ENCODE data around the gene SYNJ2. TPM values are rescaled to one million over a fixed set of nuclear protein-coding genes. Genes with fewer than 3 reads are reported as not detected.

SYNJ2 gene
- total and polyA plus RNA-seq, 2 donors from 2014 or later, result 1.7 to 15.8 TPM

DNA sequence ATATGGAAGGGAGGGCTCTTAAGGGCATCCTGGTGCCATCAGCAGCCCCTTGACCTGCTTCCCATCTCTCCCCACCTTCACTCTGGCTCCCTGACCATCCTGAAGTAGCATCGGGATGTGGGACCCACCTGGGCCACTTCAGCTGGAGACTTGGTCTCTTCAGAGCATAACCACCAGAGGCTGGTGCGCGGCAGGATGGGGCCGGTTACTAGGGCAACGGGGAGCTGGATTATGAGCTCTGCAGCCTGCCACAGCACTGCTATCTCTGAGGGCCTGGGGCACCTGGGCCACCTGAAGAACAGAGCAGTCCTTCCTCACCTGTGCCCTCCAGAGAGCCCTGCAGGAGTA lies 79.7 kb downstream of the SYNJ2 start:
- FAIRE-seq, result no peak
- Histone ChIP-seq H3K4me3 (ENCODE audit: low read length in 3 of 3) (no peak overlapping the region), H3K27ac (ENCODE audit: low read depth in 2 of 2, low read length in 2 of 2) (no peak overlapping the region), H3K27me3 (ENCODE audit: control insufficient read depth, insufficient read depth, low read length) (no peaks in the 10 kb centered on the region), H3K36me3 (ENCODE audit: control insufficient read depth in 2 of 3, insufficient read depth in 3 of 3, low read length in 3 of 3) (no peaks in the 10 kb centered on the region), H3K9me3 (ENCODE audit: control insufficient read depth in 2 of 3, insufficient read depth in 1 of 3, low read length in 3 of 3) (no peaks in the 10 kb centered on the region), H3K9ac (ENCODE audit: low read length in 3 of 3) (no peak overlapping the region), H3K4me1 (ENCODE audit: control insufficient read depth in 2 of 3, insufficient read depth in 2 of 3, low read depth in 1 of 3, low read length in 3 of 3) (peaks cover 0 to 9% (median 7%) of the 10 kb centered on the region in 3 donors)
- DNase-seq, result peak in 1 of 5 donors; percentile 73
- TF ChIP-seq, protein P1, sequence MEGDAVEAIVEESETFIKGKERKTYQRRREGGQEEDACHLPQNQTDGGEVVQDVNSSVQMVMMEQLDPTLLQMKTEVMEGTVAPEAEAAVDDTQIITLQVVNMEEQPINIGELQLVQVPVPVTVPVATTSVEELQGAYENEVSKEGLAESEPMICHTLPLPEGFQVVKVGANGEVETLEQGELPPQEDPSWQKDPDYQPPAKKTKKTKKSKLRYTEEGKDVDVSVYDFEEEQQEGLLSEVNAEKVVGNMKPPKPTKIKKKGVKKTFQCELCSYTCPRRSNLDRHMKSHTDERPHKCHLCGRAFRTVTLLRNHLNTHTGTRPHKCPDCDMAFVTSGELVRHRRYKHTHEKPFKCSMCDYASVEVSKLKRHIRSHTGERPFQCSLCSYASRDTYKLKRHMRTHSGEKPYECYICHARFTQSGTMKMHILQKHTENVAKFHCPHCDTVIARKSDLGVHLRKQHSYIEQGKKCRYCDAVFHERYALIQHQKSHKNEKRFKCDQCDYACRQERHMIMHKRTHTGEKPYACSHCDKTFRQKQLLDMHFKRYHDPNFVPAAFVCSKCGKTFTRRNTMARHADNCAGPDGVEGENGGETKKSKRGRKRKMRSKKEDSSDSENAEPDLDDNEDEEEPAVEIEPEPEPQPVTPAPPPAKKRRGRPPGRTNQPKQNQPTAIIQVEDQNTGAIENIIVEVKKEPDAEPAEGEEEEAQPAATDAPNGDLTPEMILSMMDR (IDR thresholded peaks at IDR 0.05; ENCODE audit: borderline replicate concordance, extremely low read depth, insufficient read depth), result no peak
- intact Hi-C loops (cut with DNase I), result no loop called here

DNA sequence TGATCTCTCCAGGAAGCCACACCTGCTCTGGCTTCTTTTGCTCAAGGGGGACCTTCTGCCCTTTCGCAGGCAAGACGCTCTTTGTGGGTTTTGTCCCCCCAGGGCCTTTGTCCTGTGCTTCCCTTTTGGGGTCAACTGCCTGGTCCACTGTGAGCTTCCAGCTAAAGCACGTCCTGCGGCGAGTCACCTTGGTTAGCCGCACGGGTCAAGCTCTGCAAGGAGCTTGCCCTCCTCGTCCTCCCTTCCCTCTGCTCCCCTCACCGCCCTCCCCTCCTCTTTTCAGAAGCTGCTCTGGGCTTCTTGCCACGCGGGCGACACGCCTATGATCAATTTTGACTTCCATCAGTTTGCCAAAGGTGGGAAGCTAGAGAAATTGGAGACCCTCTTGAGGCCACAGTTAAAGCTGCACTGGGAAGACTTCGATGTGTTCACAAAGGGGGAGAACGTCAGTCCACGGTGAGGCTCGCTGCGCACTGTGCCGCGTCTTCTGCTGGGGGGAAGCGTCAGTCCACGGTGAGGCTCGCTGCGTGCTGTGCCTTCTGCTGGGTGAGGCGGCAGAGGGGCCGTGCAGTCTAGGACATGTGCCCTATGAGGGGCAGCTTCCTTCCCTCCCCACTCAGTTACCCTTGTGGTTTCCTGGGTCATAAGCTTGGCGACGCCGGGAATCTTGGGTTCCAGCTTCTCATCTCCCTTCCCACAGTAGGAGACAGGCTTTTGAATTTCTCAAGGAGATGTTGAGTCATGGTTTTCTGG lies 80.2 kb downstream of the SYNJ2 start:
- Histone ChIP-seq H3K4me3 (ENCODE audit: low read length in 3 of 3) (no peak overlapping the region), H3K36me3 (ENCODE audit: control insufficient read depth in 2 of 3, insufficient read depth in 3 of 3, low read length in 3 of 3) (no peaks in the 10 kb centered on the region), H3K4me1 (ENCODE audit: control insufficient read depth in 2 of 3, insufficient read depth in 2 of 3, low read depth in 1 of 3, low read length in 3 of 3) (peaks cover 0 to 9% (median 7%) of the 10 kb centered on the region in 3 donors), H3K9ac (ENCODE audit: low read length in 3 of 3) (no peak overlapping the region), H3K27me3 (ENCODE audit: control insufficient read depth, insufficient read depth, low read length) (no peaks in the 10 kb centered on the region), H3K27ac (ENCODE audit: low read depth in 2 of 2, low read length in 2 of 2) (no peak overlapping the region), H3K9me3 (ENCODE audit: control insufficient read depth in 2 of 3, insufficient read depth in 1 of 3, low read length in 3 of 3) (no peaks in the 10 kb centered on the region)
- TF ChIP-seq, protein P1 (IDR thresholded peaks at IDR 0.05; ENCODE audit: borderline replicate concordance, extremely low read depth, insufficient read depth), result no peak
- intact Hi-C loops (cut with DNase I), result no loop called here
- FAIRE-seq, result no peak
- peak in 1 of 5 donors; percentile 65 for DNase-seq

DNA sequence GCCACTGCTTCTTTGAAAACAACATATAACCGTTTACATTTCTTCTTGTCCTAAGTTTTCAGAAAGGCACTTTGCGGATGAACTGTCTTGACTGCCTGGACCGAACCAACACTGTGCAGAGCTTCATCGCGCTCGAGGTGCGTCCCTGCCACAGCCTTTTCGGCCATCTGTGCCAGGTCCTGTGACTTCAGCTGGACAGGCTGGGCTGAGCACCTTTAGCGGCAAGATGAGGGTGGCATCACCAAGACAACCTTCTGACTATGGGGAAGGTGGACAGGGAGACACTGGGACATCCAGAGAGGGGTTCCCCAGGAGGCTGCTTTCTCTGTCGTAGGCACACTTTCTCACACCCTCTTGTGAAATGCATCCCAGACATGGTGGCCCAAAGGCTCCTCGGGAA lies 82.1 kb downstream of the SYNJ2 start:
- Histone ChIP-seq H3K4me1 (ENCODE audit: control insufficient read depth in 2 of 3, insufficient read depth in 2 of 3, low read depth in 1 of 3, low read length in 3 of 3) (peaks cover 0 to 9% (median 7%) of the 10 kb centered on the region in 3 donors), H3K9me3 (ENCODE audit: control insufficient read depth in 2 of 3, insufficient read depth in 1 of 3, low read length in 3 of 3) (no peaks in the 10 kb centered on the region), H3K27ac (ENCODE audit: low read depth in 2 of 2, low read length in 2 of 2) (no peak overlapping the region), H3K36me3 (ENCODE audit: control insufficient read depth in 2 of 3, insufficient read depth in 3 of 3, low read length in 3 of 3) (peaks cover 0 to 3% (median 0%) of the 10 kb centered on the region in 3 donors), H3K9ac (ENCODE audit: low read length in 3 of 3) (no peak overlapping the region), H3K4me3 (ENCODE audit: low read length in 3 of 3) (no peak overlapping the region), H3K27me3 (ENCODE audit: control insufficient read depth, insufficient read depth, low read length) (no peaks in the 10 kb centered on the region)
- peak in 1 of 5 donors; percentile 43 for DNase-seq
- TF ChIP-seq, protein P1 (IDR thresholded peaks at IDR 0.05; ENCODE audit: borderline replicate concordance, extremely low read depth, insufficient read depth), result no peak
- FAIRE-seq, result no peak
- intact Hi-C loops (cut with DNase I), result no loop called here

Data from kidney (tissue), 14 donors.